C4-2B (cell line): Measurements from ENCODE around the gene TREM2.

ENCODE experiments used
- ZFX ChIP-seq: fragments of 450-650 bp; IDR thresholded peaks from 2 replicates; pipeline ENCODE4 v1.6.1; 2017
- TF ChIP-seq, protein P1 (sequence below): fragments of 450-650 bp; conservative IDR thresholded peaks from 2 replicates; pipeline ENCODE4 v1.5.1; 2017; ENCODE audit warnings: mild to moderate bottlenecking

DNA sequence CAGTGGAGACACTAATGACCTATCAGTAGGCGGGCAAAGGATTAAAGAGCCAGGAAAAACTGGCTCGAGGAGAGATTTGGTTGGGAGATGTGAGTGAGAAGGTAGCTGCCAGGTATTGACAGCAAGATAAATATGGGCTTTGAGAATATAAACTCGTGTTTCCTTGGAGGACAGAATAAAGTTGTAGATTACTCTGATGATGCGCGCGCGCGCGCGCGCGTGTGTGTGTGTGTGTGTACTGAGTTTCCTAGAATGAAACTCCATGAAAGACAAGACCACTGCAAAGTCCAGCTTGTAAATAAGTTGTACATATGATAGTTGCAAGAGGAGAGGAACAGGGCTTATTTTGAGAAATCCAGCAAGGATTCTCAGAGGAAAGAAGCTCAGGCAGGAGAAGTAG is 13.3 kb upstream of the TREM2 start:
- TF ChIP-seq, protein P1, sequence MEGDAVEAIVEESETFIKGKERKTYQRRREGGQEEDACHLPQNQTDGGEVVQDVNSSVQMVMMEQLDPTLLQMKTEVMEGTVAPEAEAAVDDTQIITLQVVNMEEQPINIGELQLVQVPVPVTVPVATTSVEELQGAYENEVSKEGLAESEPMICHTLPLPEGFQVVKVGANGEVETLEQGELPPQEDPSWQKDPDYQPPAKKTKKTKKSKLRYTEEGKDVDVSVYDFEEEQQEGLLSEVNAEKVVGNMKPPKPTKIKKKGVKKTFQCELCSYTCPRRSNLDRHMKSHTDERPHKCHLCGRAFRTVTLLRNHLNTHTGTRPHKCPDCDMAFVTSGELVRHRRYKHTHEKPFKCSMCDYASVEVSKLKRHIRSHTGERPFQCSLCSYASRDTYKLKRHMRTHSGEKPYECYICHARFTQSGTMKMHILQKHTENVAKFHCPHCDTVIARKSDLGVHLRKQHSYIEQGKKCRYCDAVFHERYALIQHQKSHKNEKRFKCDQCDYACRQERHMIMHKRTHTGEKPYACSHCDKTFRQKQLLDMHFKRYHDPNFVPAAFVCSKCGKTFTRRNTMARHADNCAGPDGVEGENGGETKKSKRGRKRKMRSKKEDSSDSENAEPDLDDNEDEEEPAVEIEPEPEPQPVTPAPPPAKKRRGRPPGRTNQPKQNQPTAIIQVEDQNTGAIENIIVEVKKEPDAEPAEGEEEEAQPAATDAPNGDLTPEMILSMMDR: no peak
- TF ChIP-seq ZFX: no peak
